Astrocyte (in vitro differentiated cells and primary cell): Measurements from ENCODE around the gene HNRNPU. TPM values are rescaled to one million over a fixed set of nuclear protein-coding genes. Genes with fewer than 3 reads are reported as not detected.

Experiments used
- DNase-seq: peaks from one replicate; pipeline ENCODE4 v3.0.0-alpha.2; 2010; ENCODE audit warnings: low read depth
- FAIRE-seq: peaks from 2 replicates; lab custom pipeline; 2011; peaks lifted over from hg19 to GRCh38; lab: Jason Lieb, UNC
- H2AFZ ChIP-seq: 2 replicates; pipeline ENCODE4 v1.6.0; 2012; ENCODE audit warnings: low read depth, low read length, inconsistent platforms
- H3K27ac ChIP-seq: 2 replicates; pipeline ENCODE4 v1.5.1; 2011; ENCODE audit warnings: low read depth, low read length, inconsistent platforms
- H3K27me3 ChIP-seq: 2 replicates; pipeline ENCODE4 v1.6.0; 2011; ENCODE audit warnings: low read length, inconsistent platforms; ENCODE audit not compliant: insufficient read depth
- H3K36me3 ChIP-seq: 2 replicates; pipeline ENCODE4 v1.5.1; 2011; ENCODE audit warnings: low read length, inconsistent platforms; ENCODE audit not compliant: insufficient read depth
- H3K4me1 ChIP-seq: 2 replicates; pipeline ENCODE4 v1.5.1; 2011; ENCODE audit warnings: low read length, inconsistent platforms; ENCODE audit not compliant: insufficient read depth
- H3K4me2 ChIP-seq: 2 replicates; pipeline ENCODE4 v1.6.0; 2012; ENCODE audit warnings: low read length, inconsistent platforms
- H3K4me3 ChIP-seq: 2 replicates; pipeline ENCODE4 v1.5.1; 2011; ENCODE audit warnings: low read depth, mild to moderate bottlenecking, low read length, inconsistent platforms; ENCODE audit not compliant: insufficient read depth
- H3K79me2 ChIP-seq: 2 replicates; pipeline ENCODE4 v1.6.0; 2012; ENCODE audit warnings: mild to moderate bottlenecking, low read length, inconsistent platforms; ENCODE audit not compliant: insufficient read depth
- H3K9ac ChIP-seq: 2 replicates; pipeline ENCODE4 v1.6.0; 2012; ENCODE audit warnings: mild to moderate bottlenecking, low read length, inconsistent platforms
- H3K9me3 ChIP-seq: 2 replicates; pipeline ENCODE4 v1.5.1; 2012; ENCODE audit warnings: low read depth, mild to moderate bottlenecking, low read length, inconsistent platforms; ENCODE audit not compliant: insufficient read depth
- H4K20me1 ChIP-seq: 2 replicates; pipeline ENCODE4 v1.6.0; 2012; ENCODE audit warnings: low read length, inconsistent platforms; ENCODE audit not compliant: insufficient read depth
- H3K27ac Mint-ChIP-seq: one replicate; pipeline ENCODE4 v1.8.0; 2021; ENCODE audit warnings: mild to moderate bottlenecking, mixed read lengths; ENCODE audit not compliant: unreplicated experiment
- H3K27me3 Mint-ChIP-seq: one replicate; pipeline ENCODE4 v1.8.0; 2021; ENCODE audit warnings: low read depth, mixed read lengths; ENCODE audit not compliant: unreplicated experiment
- H3K36me3 Mint-ChIP-seq: one replicate; pipeline ENCODE4 v1.8.0; 2021; ENCODE audit warnings: low read depth, mixed read lengths; ENCODE audit not compliant: unreplicated experiment
- H3K4me1 Mint-ChIP-seq: one replicate; pipeline ENCODE4 v1.8.0; 2021; ENCODE audit warnings: low read depth, mixed read lengths; ENCODE audit not compliant: unreplicated experiment
- H3K4me3 Mint-ChIP-seq: one replicate; pipeline ENCODE4 v1.8.0; 2021; ENCODE audit warnings: mild to moderate bottlenecking, moderate library complexity, mixed read lengths; ENCODE audit not compliant: unreplicated experiment
- H3K9me3 Mint-ChIP-seq: one replicate; pipeline ENCODE4 v1.8.0; 2021; ENCODE audit warnings: mild to moderate bottlenecking, mixed read lengths; ENCODE audit not compliant: unreplicated experiment
- CTCF ChIP-seq: IDR thresholded peaks from 2 replicates; pipeline ENCODE4 v1.5.1; 2011; ENCODE audit warnings: low read depth, mild to moderate bottlenecking, inconsistent platforms, low read length, moderate library complexity; ENCODE audit not compliant: insufficient read depth
- EZH2 ChIP-seq: IDR thresholded peaks from 2 replicates; pipeline ENCODE4 v1.6.1; 2012; ENCODE audit warnings: mild to moderate bottlenecking, low read length, inconsistent platforms; ENCODE audit not compliant: insufficient read depth
- total RNA-seq: library from RNA; stranded (reverse); gene quantifications from 2 replicates; pipeline ENCODE4 v1.2.1, GENCODE V29; 2021

The HNRNPU gene
- total RNA-seq, 1 donor from 2014 or later = 289 TPM

GRCh38 chr1:244837597-244838258 is 26.6 kb downstream of the HNRNPU start:
- Mint-ChIP-seq H3K4me3 (peak overlapping the region; percentile 95), H3K9me3 (no peaks in the 10 kb centered on the region), H3K27ac (no peak overlapping the region), H3K27me3 (no peaks in the 10 kb centered on the region), H3K4me1 (peaks cover 31% of the 10 kb centered on the region), H3K36me3 (peaks cover 17% of the 10 kb centered on the region)
- peaks cover 72% of the 10 kb centered on the region for H3K79me2 ChIP-seq
- H3K27me3 ChIP-seq = no peaks in the 10 kb centered on the region
- no peak overlapping the region for H3K9ac ChIP-seq
- H4K20me1 ChIP-seq = peaks cover 34% of the 10 kb centered on the region
- DNase-seq (no peak), FAIRE-seq (no peak)
- no peak overlapping the region for H2AFZ ChIP-seq
- peaks cover 13% of the 10 kb centered on the region for H3K4me1 ChIP-seq
- TF ChIP-seq EZH2 = no peak
- TF ChIP-seq CTCF = no peak
- H3K4me3 ChIP-seq = peak overlapping the region; percentile 21
- H3K9me3 ChIP-seq = no peaks in the 10 kb centered on the region
- H3K27ac ChIP-seq = no peak overlapping the region
- H3K4me2 ChIP-seq = peak overlapping the region; percentile 89
- peaks cover 18% of the 10 kb centered on the region for H3K36me3 ChIP-seq

- H3K4me3 Mint-ChIP-seq = peak overlapping the region; percentile 95
- H3K27me3 ChIP-seq = no peaks in the 10 kb centered on the region
- H3K4me1 Mint-ChIP-seq = peaks cover 29% of the 10 kb centered on the region
- H3K36me3 Mint-ChIP-seq = peaks cover 17% of the 10 kb centered on the region
- H3K4me2 ChIP-seq = peak overlapping the region; percentile 89
- peak overlapping the region; percentile 87 for H3K4me3 ChIP-seq
- peaks cover 13% of the 10 kb centered on the region for H3K4me1 ChIP-seq
- peaks cover 60% of the 10 kb centered on the region for H3K79me2 ChIP-seq
- no peaks in the 10 kb centered on the region for H3K9me3 Mint-ChIP-seq
- H3K9ac ChIP-seq = peak overlapping the region; percentile 94
- TF ChIP-seq EZH2 = no peak
- H3K36me3 ChIP-seq = peaks cover 8% of the 10 kb centered on the region
- FAIRE-seq (no peak), DNase-seq (no peak)
- H2AFZ ChIP-seq = no peak overlapping the region
- peak overlapping the region; percentile 83 for H3K27ac Mint-ChIP-seq
- H3K9me3 ChIP-seq = no peaks in the 10 kb centered on the region
- no peaks in the 10 kb centered on the region for H3K27me3 Mint-ChIP-seq
- H3K27ac ChIP-seq = peak overlapping the region; percentile 98
- peaks cover 33% of the 10 kb centered on the region for H4K20me1 ChIP-seq
These were observed 27.8 kb downstream of the HNRNPU start for GRCh38 chr1:244836584-244836983.

GRCh38 chr1:244836135-244836521 is 28.2 kb downstream of the HNRNPU start:
- peak overlapping the region; percentile 98 for H3K27ac ChIP-seq
- Mint-ChIP-seq H3K27me3 (no peaks in the 10 kb centered on the region), H3K4me3 (peak overlapping the region; percentile 95), H3K9me3 (no peaks in the 10 kb centered on the region), H3K36me3 (peaks cover 16% of the 10 kb centered on the region), H3K4me1 (peaks cover 29% of the 10 kb centered on the region), H3K27ac (peak overlapping the region; percentile 83)
- peak overlapping the region; percentile 89 for H3K4me2 ChIP-seq
- peaks cover 4% of the 10 kb centered on the region for H3K36me3 ChIP-seq
- TF ChIP-seq EZH2 (no peak), CTCF (no peak)
- H3K9me3 ChIP-seq = no peaks in the 10 kb centered on the region
- peaks cover 13% of the 10 kb centered on the region for H3K4me1 ChIP-seq
- no peak overlapping the region for H2AFZ ChIP-seq
- H3K4me3 ChIP-seq = peak overlapping the region; percentile 87
- no peaks in the 10 kb centered on the region for H3K27me3 ChIP-seq
- peak overlapping the region; percentile 94 for H3K9ac ChIP-seq
- peaks cover 30% of the 10 kb centered on the region for H4K20me1 ChIP-seq
- DNase-seq (peak; percentile 45), FAIRE-seq (no peak)
- peaks cover 56% of the 10 kb centered on the region for H3K79me2 ChIP-seq
